ENCODE measurements around the gene AP2A2.

Gene AP2A2

DNA sequence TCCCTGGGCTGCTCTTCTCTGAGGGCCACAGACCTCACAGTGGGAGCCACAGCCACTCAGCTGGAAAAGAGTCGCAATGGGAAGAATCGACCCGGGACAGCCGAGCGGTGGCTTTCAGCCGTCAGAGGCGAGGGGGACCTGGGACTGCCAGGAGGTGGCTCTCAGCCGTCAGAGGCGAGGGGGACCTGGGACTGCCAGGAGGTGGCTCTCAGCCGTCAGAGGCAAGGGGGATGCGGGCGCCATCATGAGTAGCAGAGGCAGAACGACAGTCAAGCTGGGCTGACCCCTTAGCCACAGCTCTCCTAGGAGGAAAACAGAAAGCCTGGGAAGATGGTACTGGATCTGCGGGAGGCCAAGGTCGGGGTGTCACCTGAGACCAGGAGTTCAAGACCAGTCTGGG lies 134.1 kb downstream of the AP2A2 start:
- no peak for DNase-seq (ENCODE audit: low read depth)

DNA sequence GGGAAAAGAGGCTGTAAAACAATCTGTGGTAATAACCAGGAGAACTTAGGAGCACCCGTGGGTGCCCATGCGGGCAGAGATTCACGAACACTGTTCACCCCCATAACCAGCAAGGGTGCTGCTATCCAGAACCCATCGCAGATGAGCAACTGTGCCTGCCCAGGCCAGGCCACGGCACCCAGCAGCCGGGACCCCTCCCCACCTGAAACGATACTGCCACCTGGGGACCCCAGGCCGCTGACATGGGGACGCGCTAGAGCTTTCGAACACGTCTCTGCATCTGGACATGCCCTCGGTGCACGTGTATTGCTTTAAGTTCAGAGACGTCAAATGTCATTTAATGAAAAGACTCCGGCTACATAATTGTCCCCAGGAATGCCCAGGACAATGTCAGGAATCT lies 134.7 kb downstream of the AP2A2 start:
- no peak for DNase-seq (ENCODE audit: low read depth)

DNA sequence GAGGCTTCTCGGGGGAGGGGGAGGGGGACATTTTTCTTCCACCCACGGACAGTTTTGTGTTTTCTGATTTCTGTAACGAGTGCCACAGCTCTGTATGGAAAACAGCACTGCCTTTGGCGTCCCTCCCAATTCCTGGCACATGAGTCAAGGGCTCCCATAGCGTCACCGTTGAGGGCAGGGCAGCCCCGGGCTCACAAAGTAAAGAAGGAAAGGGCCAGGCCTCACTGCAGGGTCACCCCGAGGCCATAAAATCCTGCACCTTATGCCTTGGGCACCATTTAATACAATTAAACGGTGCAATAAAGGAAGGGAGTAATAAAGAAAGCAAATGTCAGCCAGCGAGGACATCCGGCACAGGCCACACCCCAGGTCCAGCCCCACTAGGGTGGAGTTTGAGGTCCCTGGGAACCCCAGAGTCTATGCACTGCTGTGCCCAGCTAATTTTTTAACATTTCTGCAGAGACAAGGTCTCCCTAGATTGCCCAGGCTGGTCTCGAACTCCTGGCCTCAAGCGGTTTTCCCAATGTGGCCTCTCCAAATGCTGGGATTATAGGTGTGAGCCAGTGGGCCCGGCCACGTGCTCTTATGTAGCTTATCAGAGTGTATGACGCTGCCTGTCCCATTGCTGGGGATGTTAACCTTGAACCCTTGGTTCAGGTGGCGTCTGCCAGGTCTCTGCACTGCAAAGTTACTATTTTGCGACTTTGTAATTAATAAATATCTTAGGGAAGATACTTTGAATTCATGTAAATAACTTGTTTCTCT lies 135.4 kb downstream of the AP2A2 start:
- no peak for DNase-seq (ENCODE audit: low read depth)

All from activated gamma-delta T cell treated with anti-CD3 and anti-CD28 coated beads, Interleukin-2, amount 50 U/mL, for 16 hours (primary cell).